K562 (cell line): Measurements from ENCODE around the gene TNFAIP8L1. TPM values are rescaled to one million over a fixed set of nuclear protein-coding genes. Genes with fewer than 3 reads are reported as not detected.

Experiments
- CHD4 ChIP-seq: fragments of 200-600 bp; sonication (generic); IDR thresholded peaks from 3 replicates; pipeline ENCODE4 v1.6.1; 2012; ENCODE audit warnings: low read depth, mild to moderate bottlenecking, mixed read lengths, low read length, inconsistent platforms; ENCODE audit not compliant: insufficient read depth, insufficient replicate concordance, poor library complexity, severe bottlenecking
- CREB1 ChIP-seq, 2 experiments: sonication (generic) in 1 of 2; formaldehyde crosslinking in 1 of 2; IDR thresholded peaks; 2 replicates each; pipeline versions ENCODE4 v1.6.1 to v1.8.0; 2012 to 2022; ENCODE audit warnings: inconsistent platforms in 1 of 2, mild to moderate bottlenecking in 1 of 2, missing genetic modification reagents in 1 of 2, moderate library complexity in 1 of 2
- E2F1 ChIP-seq: sonication (generic); formaldehyde crosslinking; IDR thresholded peaks from 2 replicates; pipeline ENCODE4 v1.8.1; 2023; ENCODE audit warnings: mild to moderate bottlenecking, missing genetic modification reagents, moderate library complexity
- EZH2 ChIP-seq: IDR thresholded peaks from 2 replicates; pipeline ENCODE4 v1.6.1; 2012; ENCODE audit warnings: low read depth, mild to moderate bottlenecking, inconsistent platforms, low read length, borderline replicate concordance
- GATAD2A ChIP-seq: fragments of 450-650 bp; IDR thresholded peaks from 2 replicates; pipeline ENCODE4 v1.6.1; 2017
- HDAC8 ChIP-seq: fragments of 450-650 bp; IDR thresholded peaks from 2 replicates; pipeline ENCODE4 v1.6.1; 2016; ENCODE audit warnings: mild to moderate bottlenecking, missing genetic modification characterization, moderate library complexity, missing compliant biosample characterization
- ILK ChIP-seq: fragments of 450-650 bp; IDR thresholded peaks from 2 replicates; pipeline ENCODE4 v1.6.1; 2016; ENCODE audit warnings: missing genetic modification characterization, low read depth, mild to moderate bottlenecking, missing compliant biosample characterization, moderate library complexity, borderline replicate concordance
- NCOA1 ChIP-seq: fragments of 450-650 bp; IDR thresholded peaks from 2 replicates; pipeline ENCODE4 v1.6.1; 2016; ENCODE audit warnings: low read depth
- NUFIP1 ChIP-seq: fragments of 450-650 bp; IDR thresholded peaks from 2 replicates; pipeline ENCODE4 v1.6.1; 2018; ENCODE audit not compliant: partially characterized antibody
- POLR2G ChIP-seq: fragments of 200-400 bp; formaldehyde crosslinking; IDR thresholded peaks from 2 replicates; pipeline ENCODE4 v1.6.1; 2017; ENCODE audit warnings: low read depth, mild to moderate bottlenecking, antibody characterized with exemption, low read length, moderate library complexity
- POLR2H ChIP-seq: IDR thresholded peaks from 2 replicates; pipeline ENCODE4 v1.6.1; 2016; ENCODE audit warnings: missing genetic modification characterization, low read depth, mild to moderate bottlenecking, control low read depth, missing compliant biosample characterization, moderate library complexity
- RBM25 ChIP-seq: fragments of 200-400 bp; formaldehyde crosslinking; IDR thresholded peaks from 2 replicates; pipeline ENCODE4 v1.6.1; 2018; ENCODE audit warnings: low read length, low read depth, moderate library complexity; ENCODE audit not compliant: severe bottlenecking
- SMARCA5 ChIP-seq: fragments of 450-650 bp; IDR thresholded peaks from 2 replicates; pipeline ENCODE4 v1.6.1; 2016
- TAL1 ChIP-seq: fragments of 450-650 bp; IDR thresholded peaks from 2 replicates; pipeline ENCODE4 v1.6.1; 2016; ENCODE audit warnings: mild to moderate bottlenecking
- XRCC5 ChIP-seq: fragments of 200-400 bp; formaldehyde crosslinking; IDR thresholded peaks from 2 replicates; pipeline ENCODE4 v1.6.1; 2017; ENCODE audit warnings: low read depth, mild to moderate bottlenecking, low read length
- ZFP36 ChIP-seq: fragments of 150-350 bp; IDR thresholded peaks from 2 replicates; pipeline ENCODE4 v1.6.1; 2018; ENCODE audit warnings: low read length, low read depth; ENCODE audit not compliant: partially characterized antibody
- ZHX1 ChIP-seq: fragments of 150-350 bp; conservative IDR thresholded peaks from 2 replicates; pipeline ENCODE4 v1.6.1; 2014; ENCODE audit warnings: low read length
- ZNF57 ChIP-seq: fragments of 450-650 bp; formaldehyde crosslinking; IDR thresholded peaks from 2 replicates; pipeline ENCODE4 v1.4.0; 2020; ENCODE audit warnings: mild to moderate bottlenecking, moderate library complexity
- polyA plus RNA-seq, 8 experiments: library from polyadenylated mRNA; depleted of rRNA in 4 of 8; stranded (reverse) in 5 of 8; unstranded in 3 of 8; fragments of >200 nt; fragmentation: Nextera tagmentation in 2 of 8; fragmentation: Illumina TruSeq in 1 of 8; extraction: Ambion mirVana in 2 of 8; extraction: Trizol in 1 of 8; gene quantifications; 2 replicates each; pipeline versions ENCODE4 v1.2.1 to v1.2.3, GENCODE V29; 2011 to 2014; ENCODE audit warnings: inconsistent platforms in 1 of 8, missing spikeins in 1 of 8
- total RNA-seq, 7 experiments: library from RNA; depleted of rRNA in 6 of 7; stranded (reverse); fragments of >200 nt in 6 of 7; fragmentation: Illumina TruSeq in 2 of 7; extraction: Trizol in 2 of 7; gene quantifications; 2 replicates each; pipeline versions ENCODE4 v1.2.1 to v1.2.3, GENCODE V29; 2011 to 2021; ENCODE audit warnings: low replicate concordance in 1 of 7
- TF ChIP-seq, protein P1 (sequence below), 2 experiments: fragments of 250-450 bp in 1 of 2; fragments of 450-650 bp in 1 of 2; sonication (Bioruptor Pico) in 1 of 2; IDR thresholded peaks; 2 replicates each; pipeline versions ENCODE4 v1.6.1 to v1.8.0; 2016 to 2021; ENCODE audit warnings: mild to moderate bottlenecking in 2 of 2, moderate library complexity in 2 of 2, missing compliant biosample characterization in 1 of 2, missing genetic modification characterization in 1 of 2
- TF ChIP-seq, protein P2 (sequence below), 2 experiments: fragments of 200-800 bp in 1 of 2; sonication (Bioruptor generic) in 1 of 2; sonication (generic) in 1 of 2; formaldehyde crosslinking in 1 of 2; IDR thresholded peaks in 1 of 2; conservative IDR thresholded peaks in 1 of 2; 2 replicates each; pipeline versions ENCODE4 v1.5.0 to v1.6.1; 2016 to 2020; ENCODE audit warnings: missing compliant biosample characterization in 1 of 2, missing genetic modification characterization in 1 of 2, missing genetic modification reagents in 1 of 2
- TF ChIP-seq, protein P3 (sequence below): fragments of 450-650 bp; formaldehyde crosslinking; IDR thresholded peaks from 2 replicates; pipeline ENCODE4 v1.4.0; 2022; ENCODE audit warnings: missing genetic modification characterization

The TNFAIP8L1 gene
- total and polyA plus RNA-seq, 9 of the 15 experiments (the other 6 are each of a cell fraction or from before 2014, with no cell fraction given) = 0.69 to 9.3 (median 4.9) TPM

DNA sequence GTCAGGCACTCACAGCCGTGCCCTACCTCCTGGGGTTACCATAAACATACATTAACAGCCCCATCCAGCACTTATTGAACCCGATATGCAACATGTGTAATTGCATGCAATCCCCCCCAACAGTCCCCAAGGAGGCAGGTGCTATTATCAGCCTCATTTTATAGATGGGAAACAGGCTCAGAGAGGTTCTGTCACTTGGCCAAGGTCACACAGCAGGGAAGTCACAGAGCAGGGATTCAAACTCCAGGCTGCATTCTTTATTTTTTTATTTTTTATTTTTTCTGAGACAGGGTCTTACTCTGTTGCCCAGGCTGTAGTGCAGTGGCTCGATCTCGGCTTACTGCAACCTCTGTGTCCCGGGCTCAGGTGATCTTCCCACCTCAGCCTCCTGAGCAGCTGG, 38.4 kb upstream of the TNFAIP8L1 start (continued):
- TF ChIP-seq GATAD2A (no peak), ZFP36 (peak; percentile 88), POLR2G (no peak), CHD4 (peak; percentile 33), ZNF57 (no peak), HDAC8 (tag) (no peak), NUFIP1 (no peak), POLR2H (tag) (no peak), RBM25 (peak; percentile 92), SMARCA5 (peak; percentile 68; the same call in 1 of the 2 replicates), NCOA1 (no peak), ILK (tag) (no peak), ZHX1 (no peak), CREB1 (IDR thresholded peaks at IDR 0.05) (no peak), CREB1 (CRISPR knock-in tag; IDR thresholded peaks at IDR 0.05) (no peak), E2F1 (CRISPR knock-in tag) (no peak), EZH2 (no peak), TAL1 (no peak), XRCC5 (no peak)
- TF ChIP-seq, protein P1, sequence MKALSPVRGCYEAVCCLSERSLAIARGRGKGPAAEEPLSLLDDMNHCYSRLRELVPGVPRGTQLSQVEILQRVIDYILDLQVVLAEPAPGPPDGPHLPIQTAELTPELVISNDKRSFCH (CRISPR knock-in tag; IDR thresholded peaks at IDR 0.05) = no peak
- TF ChIP-seq, protein P1 (tag; IDR thresholded peaks at IDR 0.05) = no peak
- TF ChIP-seq, protein P2, sequence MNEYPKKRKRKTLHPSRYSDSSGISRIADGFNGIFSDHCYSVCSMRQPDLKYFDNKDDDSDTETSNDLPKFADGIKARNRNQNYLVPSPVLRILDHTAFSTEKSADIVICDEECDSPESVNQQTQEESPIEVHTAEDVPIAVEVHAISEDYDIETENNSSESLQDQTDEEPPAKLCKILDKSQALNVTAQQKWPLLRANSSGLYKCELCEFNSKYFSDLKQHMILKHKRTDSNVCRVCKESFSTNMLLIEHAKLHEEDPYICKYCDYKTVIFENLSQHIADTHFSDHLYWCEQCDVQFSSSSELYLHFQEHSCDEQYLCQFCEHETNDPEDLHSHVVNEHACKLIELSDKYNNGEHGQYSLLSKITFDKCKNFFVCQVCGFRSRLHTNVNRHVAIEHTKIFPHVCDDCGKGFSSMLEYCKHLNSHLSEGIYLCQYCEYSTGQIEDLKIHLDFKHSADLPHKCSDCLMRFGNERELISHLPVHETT (CRISPR knock-in tag; conservative IDR thresholded peaks at IDR 0.05 in 1 of 2, IDR thresholded peaks at IDR 0.05 in 1 of 2) = no peak
- TF ChIP-seq, protein P3, sequence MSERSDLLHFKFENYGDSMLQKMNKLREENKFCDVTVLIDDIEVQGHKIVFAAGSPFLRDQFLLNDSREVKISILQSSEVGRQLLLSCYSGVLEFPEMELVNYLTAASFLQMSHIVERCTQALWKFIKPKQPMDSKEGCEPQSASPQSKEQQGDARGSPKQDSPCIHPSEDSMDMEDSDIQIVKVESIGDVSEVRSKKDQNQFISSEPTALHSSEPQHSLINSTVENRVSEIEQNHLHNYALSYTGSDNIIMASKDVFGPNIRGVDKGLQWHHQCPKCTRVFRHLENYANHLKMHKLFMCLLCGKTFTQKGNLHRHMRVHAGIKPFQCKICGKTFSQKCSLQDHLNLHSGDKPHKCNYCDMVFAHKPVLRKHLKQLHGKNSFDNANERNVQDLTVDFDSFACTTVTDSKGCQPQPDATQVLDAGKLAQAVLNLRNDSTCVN (CRISPR knock-in tag) = no peak
